ENCODE measurements around the gene EAF1. TPM values are rescaled to one million over a fixed set of nuclear protein-coding genes. Genes with fewer than 3 reads are reported as not detected.
"Not testable (repeated sequence)": the region's sequence is repeated elsewhere in the genome, so short reads cannot be mapped to it uniquely, and the experiment has no call there.

Gene EAF1
- total RNA-seq: 23.5 and 38.0 TPM in 2 replicates
- polyA plus RNA-seq (2012): 13.3 TPM

GRCh38 chr3:15427182-15427880, at the start of gene EAF1, which contains the start of gene METTL6:
EAF1 (plus strand) TSS chr3:15427598; CDS start chr3:15427780, 182 bp downstream.
METTL6 (minus strand) TSS chr3:15427544; CDS start chr3:15426511, 1,033 bp downstream.
- peak; percentile 88 for DNase-seq (ENCODE audit: low read depth)

GRCh38 chr3:15377961-15378791, 49.2 kb upstream of the EAF1 start:
- peak; percentile 96 for DNase-seq (ENCODE audit: low read depth)

- DNase-seq (ENCODE audit: low read depth): no peak
These were observed 46.2 kb upstream of the EAF1 start for GRCh38 chr3:15380980-15381890.

- no peak for DNase-seq (ENCODE audit: low read depth)
These were observed 44.9 kb upstream of the EAF1 start for GRCh38 chr3:15382405-15382923.

GRCh38 chr3:15384510-15385237, 42.7 kb upstream of the EAF1 start:
- DNase-seq (ENCODE audit: low read depth): no peak

GRCh38 chr3:15385238-15385695, 42.1 kb upstream of the EAF1 start:
- DNase-seq (ENCODE audit: low read depth): not testable (repeated sequence)

GRCh38 chr3:15385901-15386653, 41.3 kb upstream of the EAF1 start:
- DNase-seq (ENCODE audit: low read depth): no peak

- not testable (repeated sequence) for DNase-seq (ENCODE audit: low read depth)
These were observed 40.8 kb upstream of the EAF1 start for GRCh38 chr3:15386654-15386955.

- no peak for DNase-seq (ENCODE audit: low read depth)
These were observed 40.2 kb upstream of the EAF1 start for GRCh38 chr3:15387171-15387581.

GRCh38 chr3:15387735-15388134, 39.7 kb upstream of the EAF1 start:
- DNase-seq (ENCODE audit: low read depth): no peak

- DNase-seq (ENCODE audit: low read depth): not testable (repeated sequence)
These were observed 39.1 kb upstream of the EAF1 start for GRCh38 chr3:15388335-15388734.

- DNase-seq (ENCODE audit: low read depth): no peak
These were observed 36.9 kb upstream of the EAF1 start for GRCh38 chr3:15390460-15390859.

GRCh38 chr3:15391007-15391406, 36.4 kb upstream of the EAF1 start:
- peak; percentile 15 for DNase-seq (ENCODE audit: low read depth)

GRCh38 chr3:15393252-15393651, 34.1 kb upstream of the EAF1 start:
- not testable (repeated sequence) for DNase-seq (ENCODE audit: low read depth)

GRCh38 chr3:15398731-15399133, 28.7 kb upstream of the EAF1 start:
- peak; percentile 5 for DNase-seq (ENCODE audit: low read depth)

- no peak for DNase-seq (ENCODE audit: low read depth)
These were observed 27.4 kb upstream of the EAF1 start for GRCh38 chr3:15399970-15400369.

GRCh38 chr3:15401936-15402335, 25.5 kb upstream of the EAF1 start:
- no peak for DNase-seq (ENCODE audit: low read depth)

GRCh38 chr3:15403495-15403894, 23.9 kb upstream of the EAF1 start:
- no peak for DNase-seq (ENCODE audit: low read depth)

GRCh38 chr3:15403965-15404364, 23.4 kb upstream of the EAF1 start:
- no peak for DNase-seq (ENCODE audit: low read depth)

- DNase-seq (ENCODE audit: low read depth): no peak
These were observed 22.6 kb upstream of the EAF1 start for GRCh38 chr3:15404767-15405166.

All from myocyte (in vitro differentiated cells).